ENCODE measurements around the gene ENOX1.

The ENOX1 gene

GRCh38 chr13:43669964-43670363 is 116.8 kb downstream of the ENOX1 start:
- DNase-seq (ENCODE audit: low read depth) = no peak

DNA sequence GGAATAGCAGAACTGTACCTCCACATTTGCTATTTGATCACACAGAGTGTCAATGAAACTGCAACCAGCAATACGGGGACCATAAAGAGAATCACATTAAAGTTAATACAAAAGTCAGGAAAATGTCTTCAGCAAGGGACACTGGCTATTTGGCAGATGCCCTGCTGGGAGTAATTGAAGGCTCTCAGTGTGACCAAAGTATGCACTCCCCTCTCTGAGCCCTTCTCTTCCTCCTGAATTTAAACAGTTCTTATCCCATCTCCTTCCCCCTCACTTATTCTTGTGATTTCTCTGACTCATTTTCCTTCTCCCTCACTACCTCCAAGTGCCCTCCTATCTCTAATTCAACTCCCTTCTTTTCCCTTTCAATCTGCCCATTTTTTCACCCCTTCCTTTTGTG is 117.7 kb downstream of the ENOX1 start:
- no peak for DNase-seq (ENCODE audit: low read depth)

GRCh38 chr13:43666403-43666802 is 120.4 kb downstream of the ENOX1 start:
- no peak for DNase-seq (ENCODE audit: low read depth)

DNA sequence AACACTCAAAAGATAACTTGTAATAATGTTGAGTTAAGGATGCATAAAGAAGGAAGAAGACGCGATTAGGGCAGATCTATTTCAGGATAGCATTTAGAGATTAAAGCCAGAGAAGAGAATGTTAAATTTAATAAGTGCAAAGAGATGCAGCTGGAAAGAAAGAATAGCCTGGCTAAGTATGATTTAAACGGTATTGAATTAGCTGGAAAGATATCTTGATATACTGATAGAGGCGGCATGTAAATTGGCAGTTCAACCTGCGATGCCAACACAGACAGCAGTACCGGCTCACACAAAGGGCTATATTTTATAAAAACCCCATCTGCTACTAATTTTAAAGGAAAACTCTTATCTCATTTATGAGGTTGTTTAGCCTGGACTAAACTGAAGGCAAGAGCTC is 121.4 kb downstream of the ENOX1 start:
- DNase-seq (ENCODE audit: low read depth) = no peak

- no peak for DNase-seq (ENCODE audit: low read depth)
Measured at GRCh38 chr13:43664700-43665191, 122.0 kb downstream of the ENOX1 start.

DNA sequence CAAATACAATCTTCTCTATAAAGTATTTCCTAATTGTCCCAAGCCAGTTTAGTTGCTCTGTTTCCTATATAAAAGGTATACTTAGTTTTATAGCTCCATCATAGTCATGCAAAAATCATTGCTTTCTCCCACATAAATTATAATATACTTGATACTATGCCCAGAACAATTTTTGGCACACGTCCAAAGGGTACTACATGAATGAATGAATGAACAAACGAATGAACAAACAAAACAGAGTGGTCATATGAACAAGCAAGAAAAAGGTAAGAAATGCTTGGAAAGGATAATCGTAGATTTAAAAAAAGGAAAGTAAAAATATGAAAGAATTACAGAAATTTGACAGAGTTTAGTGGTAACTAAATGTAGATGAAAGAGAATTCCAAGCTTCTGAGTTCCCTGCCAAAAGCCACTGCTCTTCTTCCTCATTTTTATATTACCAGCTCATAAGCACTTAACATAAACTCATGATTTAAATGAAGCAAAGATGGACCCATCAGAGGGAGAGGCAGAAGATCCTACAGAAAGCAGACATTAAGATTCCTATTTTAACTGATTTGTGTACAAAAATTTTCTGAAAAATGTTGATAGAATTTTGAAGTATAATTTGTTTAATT is 123.2 kb downstream of the ENOX1 start:
- no peak for DNase-seq (ENCODE audit: low read depth)

DNA sequence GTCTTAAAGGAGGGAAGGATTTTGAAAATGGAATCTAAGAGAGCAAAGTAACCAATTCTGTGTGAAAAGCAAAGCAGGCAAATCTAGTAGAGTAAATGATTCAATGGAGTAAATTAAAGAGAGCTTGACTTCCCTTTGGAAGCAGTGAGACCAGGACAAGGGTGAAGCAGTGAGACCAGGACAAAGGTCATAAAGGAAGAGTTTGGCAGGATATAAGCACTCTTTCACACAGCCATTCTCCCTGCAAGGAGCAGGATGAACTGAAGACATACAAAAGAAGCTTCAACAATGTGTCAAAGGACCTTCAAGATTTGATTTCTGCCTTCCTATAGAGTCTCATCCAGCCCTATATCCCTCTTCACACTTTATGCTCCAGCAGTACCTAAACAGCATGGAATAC is 123.8 kb downstream of the ENOX1 start:
- DNase-seq (ENCODE audit: low read depth) = no peak

DNA sequence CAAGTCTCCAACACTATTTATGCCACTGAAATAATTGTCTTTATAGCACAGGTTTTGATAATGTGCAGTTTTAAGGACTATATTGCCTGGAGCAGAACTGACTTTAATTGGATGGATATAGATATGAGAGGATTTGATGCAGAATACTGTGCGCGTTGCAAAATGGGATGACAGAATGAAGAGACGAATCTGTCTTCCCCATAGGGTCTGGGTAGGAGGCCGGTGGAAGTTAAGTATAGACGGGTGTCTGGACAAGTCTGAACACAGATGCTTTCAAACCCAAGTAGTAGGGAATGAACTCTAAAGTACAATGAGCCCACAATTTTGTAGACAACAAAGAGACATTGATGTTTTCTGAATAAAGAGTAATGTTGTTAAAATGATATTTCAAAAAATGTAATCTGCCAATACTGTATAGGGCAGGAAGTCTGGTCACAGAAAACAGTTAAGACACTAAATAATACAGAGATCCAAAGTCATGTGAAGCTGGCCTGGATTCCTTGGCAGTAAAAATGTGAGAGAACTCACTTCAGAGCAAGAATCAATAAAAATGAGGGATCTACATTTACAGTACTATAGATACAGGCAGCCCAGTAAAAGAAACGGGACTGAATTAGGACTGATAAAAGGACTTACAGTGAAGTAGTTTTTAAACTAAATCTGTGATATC is 125.5 kb downstream of the ENOX1 start:
- no peak for DNase-seq (ENCODE audit: low read depth)

DNA sequence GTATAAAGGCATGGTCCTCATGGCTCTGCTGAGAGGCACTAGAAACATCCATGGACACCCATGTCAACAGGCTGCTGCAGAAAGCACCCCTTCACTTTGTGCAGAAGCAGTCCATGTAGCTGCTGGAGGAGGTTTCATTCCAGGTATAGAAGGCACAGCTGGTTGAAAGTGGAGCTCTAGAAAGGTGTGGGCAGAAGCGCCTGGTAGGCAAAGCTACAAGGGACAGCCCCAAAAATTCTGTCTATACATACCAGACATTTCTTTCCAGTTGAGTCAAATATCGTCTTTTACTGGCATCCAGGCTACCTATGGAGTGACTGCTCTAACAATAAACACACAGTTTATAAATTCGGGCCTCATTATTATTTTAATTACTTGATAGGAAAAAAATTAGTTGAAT is 129.3 kb downstream of the ENOX1 start:
- DNase-seq (ENCODE audit: low read depth) = no peak

DNA sequence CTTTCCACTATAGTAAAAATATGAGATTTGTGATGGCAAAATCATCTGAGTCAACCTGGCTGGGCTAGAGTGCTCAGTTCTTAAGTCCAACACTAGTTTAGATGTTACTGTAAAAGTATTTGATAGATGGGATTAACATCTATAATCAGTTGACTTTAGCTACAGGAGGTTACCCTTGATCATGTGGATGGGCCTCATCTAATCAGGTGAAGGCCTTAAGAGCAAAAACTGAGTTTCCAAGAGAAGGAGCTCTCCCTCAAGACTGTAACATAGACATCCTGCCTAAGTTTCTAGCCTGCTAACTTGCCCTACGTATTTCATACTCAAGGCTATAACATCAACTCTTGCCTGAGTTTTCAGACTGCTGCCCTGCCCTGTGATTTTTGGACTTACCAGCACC is 132.8 kb downstream of the ENOX1 start:
- DNase-seq (ENCODE audit: low read depth) = no peak

DNA sequence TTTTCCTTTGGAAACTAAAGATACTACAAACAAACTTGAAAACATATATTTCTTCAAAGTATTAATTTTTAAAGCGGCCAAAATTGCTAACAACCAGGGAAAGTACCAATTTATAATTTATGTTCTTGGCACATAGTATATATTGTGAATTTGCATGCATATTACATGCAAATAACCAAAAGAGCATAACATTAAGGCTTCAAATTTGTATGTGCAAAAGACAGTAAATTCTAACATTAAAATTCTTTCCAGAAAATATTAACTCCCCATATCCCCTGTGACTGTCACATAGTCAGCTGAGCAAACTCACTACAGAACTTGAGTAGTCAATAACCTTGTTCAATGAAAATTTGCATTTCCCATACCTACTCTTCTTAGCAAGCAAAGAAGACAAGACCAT is 133.4 kb downstream of the ENOX1 start:
- DNase-seq (ENCODE audit: low read depth) = no peak

- no peak for DNase-seq (ENCODE audit: low read depth)
Measured at GRCh38 chr13:43652760-43653159, 134.0 kb downstream of the ENOX1 start.

- DNase-seq (ENCODE audit: low read depth) = no peak
Measured at GRCh38 chr13:43650882-43651281, 135.9 kb downstream of the ENOX1 start.

GRCh38 chr13:43648733-43649132 is 138.0 kb downstream of the ENOX1 start:
- no peak for DNase-seq (ENCODE audit: low read depth)

DNA sequence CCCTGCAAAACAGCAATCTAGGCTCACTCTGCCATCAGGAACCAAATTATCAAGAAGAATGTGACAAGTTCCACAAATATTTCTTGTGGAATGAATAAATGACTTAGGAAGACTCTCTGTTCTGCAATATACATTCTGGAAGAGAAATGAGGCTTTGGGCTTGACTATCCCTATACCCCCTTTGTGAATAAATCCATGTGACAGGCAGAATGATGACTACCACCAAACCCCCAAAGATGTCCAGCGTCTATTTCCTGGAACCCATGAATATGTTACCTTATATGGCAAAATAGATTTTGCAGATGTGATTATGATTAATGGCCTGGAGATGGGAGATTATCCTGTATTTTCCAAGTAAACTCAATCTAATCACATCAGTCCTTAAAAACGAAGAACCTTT is 139.3 kb downstream of the ENOX1 start:
- DNase-seq (ENCODE audit: low read depth) = no peak

DNA sequence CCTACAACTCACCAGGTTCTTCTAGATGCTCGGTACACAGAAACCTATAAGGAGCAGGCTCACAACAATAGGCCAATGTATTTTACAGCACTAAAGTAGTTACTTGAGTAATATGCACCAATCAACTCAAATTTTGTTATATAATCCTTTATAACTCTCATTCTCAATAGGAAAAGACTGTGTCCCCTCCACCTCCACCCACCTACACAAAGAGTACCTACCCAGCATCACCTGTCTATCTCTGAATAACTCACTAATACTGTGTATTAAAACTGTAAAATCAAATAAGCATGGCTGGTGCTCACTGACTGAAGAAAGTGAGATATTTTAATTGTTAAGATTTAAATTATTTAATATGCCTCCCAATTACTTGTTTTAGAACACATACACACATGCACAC is 146.3 kb downstream of the ENOX1 start:
- no peak for DNase-seq (ENCODE audit: low read depth)

- DNase-seq (ENCODE audit: low read depth) = no peak
Measured at GRCh38 chr13:43631106-43631505, 155.7 kb downstream of the ENOX1 start.

DNA sequence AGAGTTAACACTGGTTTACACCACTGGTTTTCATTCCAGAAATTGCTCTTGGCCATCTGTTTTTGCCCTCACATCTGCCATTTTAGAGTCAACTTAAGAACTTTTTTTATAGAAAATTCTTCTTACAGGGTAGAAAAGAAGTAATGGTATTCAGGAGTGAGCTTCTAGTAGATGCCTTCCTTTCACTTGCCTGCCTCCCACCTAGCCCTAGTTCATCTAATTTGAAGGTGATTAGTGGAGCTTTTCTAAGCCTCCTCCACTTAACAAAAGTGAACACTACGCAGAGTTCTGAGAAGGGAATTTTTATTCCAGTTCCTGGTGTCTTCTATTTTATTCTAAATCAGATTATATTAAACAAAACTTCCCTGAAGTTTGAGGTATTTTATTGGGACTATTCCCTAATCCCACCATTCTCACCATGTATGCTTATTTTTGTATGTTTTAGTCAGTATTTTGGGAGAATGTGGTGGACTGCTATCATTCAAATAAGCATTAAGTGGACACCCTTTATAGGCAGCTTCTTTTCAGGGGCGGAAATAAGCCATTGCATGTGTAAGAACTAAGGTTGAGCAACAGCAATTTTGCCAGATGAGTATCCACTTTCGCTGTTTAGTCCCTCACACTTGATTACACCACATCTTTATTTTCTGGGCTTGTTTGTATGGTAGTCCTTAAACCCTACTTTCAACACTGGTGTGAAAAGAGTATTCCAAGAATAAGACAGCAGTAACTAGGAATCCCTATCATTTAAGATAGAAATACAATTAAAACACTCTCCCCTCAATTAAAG is 156.9 kb downstream of the ENOX1 start:
- no peak for DNase-seq (ENCODE audit: low read depth)

DNA sequence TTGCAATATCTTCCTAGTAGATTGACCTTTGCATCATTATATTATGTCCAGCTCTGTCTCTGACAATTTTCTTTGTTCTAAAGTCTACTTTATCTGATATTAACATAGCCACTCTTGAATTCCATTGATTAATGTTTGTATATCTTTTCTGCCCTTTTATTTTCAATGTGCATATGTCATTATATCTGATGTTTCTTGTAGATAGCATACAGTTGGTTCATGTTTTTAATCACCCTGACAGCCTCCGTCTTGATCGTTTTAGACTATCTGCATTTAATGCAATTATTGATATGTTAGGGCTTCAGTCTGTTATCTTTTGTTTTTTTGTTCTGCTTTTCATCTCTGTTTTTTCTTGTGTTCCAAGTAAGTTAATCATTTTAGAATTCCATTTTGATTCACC is 159.8 kb downstream of the ENOX1 start:
- no peak for DNase-seq (ENCODE audit: low read depth)

DNA sequence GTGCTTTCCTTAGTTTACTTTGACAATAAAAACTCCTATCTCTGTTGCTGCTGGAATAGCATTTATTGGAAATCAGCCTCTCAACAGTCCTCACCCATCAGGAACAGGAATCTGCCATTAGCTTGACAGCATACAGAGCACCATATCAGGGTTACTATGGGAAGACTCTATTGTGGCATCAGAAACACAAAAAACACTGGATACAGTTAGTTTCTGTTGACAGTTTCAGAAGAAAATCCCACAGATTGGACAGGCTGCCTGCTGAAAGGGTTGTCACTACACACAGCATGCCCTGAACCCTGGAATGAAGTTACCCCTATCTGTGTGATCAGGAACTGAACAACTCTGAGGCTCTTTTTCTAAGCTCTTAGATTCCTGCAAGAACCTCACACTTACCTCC is 172.7 kb downstream of the ENOX1 start:
- no peak for DNase-seq (ENCODE audit: low read depth)

DNA sequence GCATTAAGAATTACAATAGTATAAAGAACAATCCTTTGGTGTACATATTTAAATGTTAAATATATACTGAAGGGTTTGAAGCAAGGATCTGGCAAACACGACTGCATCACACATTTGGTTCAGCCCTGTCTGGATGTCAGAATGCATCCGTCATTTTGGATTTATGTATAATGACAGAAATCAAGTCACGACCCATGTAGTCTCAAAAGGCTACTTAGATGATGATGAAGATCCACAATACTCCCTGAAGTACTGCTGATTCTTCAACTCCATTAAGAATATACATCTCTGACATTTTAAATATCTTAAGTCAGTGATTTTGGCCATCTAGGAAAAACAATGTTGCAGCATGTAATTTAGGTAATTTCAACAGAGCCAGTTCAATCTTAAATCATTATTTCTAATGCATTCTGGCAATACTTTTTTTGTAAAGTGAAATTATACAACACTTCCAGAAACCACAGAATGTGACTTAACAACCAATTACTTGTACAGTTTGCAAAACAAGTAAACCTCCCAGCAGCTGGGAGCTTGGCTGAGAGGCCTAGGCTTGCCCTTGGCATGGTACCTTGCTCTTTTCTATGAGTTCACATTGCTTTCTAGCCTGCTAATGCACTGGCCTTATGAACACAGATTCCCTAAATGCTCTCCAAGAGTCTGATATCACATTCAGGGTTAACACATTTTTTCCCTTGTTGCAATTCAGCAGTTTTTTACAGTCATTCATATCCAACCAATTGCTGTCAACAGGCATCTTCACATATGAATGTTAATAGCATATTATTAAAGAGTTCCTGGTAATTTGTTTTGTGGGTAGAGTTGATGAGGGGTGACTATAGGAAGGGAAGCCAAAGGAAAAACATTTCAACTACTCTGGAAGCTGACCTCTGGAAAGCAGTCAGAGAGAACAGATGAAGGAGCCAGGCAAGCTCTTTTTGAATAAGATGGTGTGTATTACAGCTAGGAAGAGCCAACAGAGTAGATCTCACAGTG is 175.2 kb downstream of the ENOX1 start:
- DNase-seq (ENCODE audit: low read depth) = no peak
